Stimulated activated CD4-positive, alpha-beta T cell treated with anti-CD3 and anti-CD28 coated beads, Interleukin-2, amount 100 ng/mL, for 4 hours (primary cell): Measurements from ENCODE around the gene NSF.
"Not testable (repeated sequence)": the region's sequence is repeated elsewhere in the genome, so short reads cannot be mapped to it uniquely, and the experiment has no call there.

Experiments
- DNase-seq: peaks from one replicate; pipeline ENCODE4 v3.0.0-alpha.2; 2020; ENCODE audit warnings: low read depth

The NSF gene

GRCh38 chr17:46628753-46629436 is 38.4 kb downstream of the NSF start:
- DNase-seq = not testable (repeated sequence)

- DNase-seq = not testable (repeated sequence)
Observed at GRCh38 chr17:46632146-46632545, 41.7 kb downstream of the NSF start.

- not testable (repeated sequence) for DNase-seq
Observed at GRCh38 chr17:46634844-46635243, 44.4 kb downstream of the NSF start.

GRCh38 chr17:46641861-46642656 is 51.6 kb downstream of the NSF start:
- DNase-seq = not testable (repeated sequence)

- not testable (repeated sequence) for DNase-seq
Observed at GRCh38 chr17:46647251-46647650, 56.8 kb downstream of the NSF start.

GRCh38 chr17:46647688-46648278 is 57.3 kb downstream of the NSF start:
- DNase-seq = not testable (repeated sequence)

GRCh38 chr17:46649246-46649645 is 58.8 kb downstream of the NSF start:
- DNase-seq = not testable (repeated sequence)

- not testable (repeated sequence) for DNase-seq
Observed at GRCh38 chr17:46652024-46652643, 61.7 kb downstream of the NSF start.

GRCh38 chr17:46658235-46658634 is 67.8 kb downstream of the NSF start:
- not testable (repeated sequence) for DNase-seq

GRCh38 chr17:46659702-46660101 is 69.2 kb downstream of the NSF start:
- DNase-seq = not testable (repeated sequence)

GRCh38 chr17:46663123-46663522 is 72.7 kb downstream of the NSF start:
- DNase-seq = not testable (repeated sequence)

- not testable (repeated sequence) for DNase-seq
Observed at GRCh38 chr17:46663552-46663951, 73.1 kb downstream of the NSF start.

- not testable (repeated sequence) for DNase-seq
Observed at GRCh38 chr17:46665969-46666368, 75.5 kb downstream of the NSF start.

GRCh38 chr17:46670789-46671188 is 80.3 kb downstream of the NSF start:
- not testable (repeated sequence) for DNase-seq

- not testable (repeated sequence) for DNase-seq
Observed at GRCh38 chr17:46672777-46673176, 82.3 kb downstream of the NSF start.

- not testable (repeated sequence) for DNase-seq
Observed at GRCh38 chr17:46677819-46678218, 87.3 kb downstream of the NSF start.

- DNase-seq = not testable (repeated sequence)
Observed at GRCh38 chr17:46683653-46684052, 93.2 kb downstream of the NSF start.

GRCh38 chr17:46685284-46685683 is 94.8 kb downstream of the NSF start:
- not testable (repeated sequence) for DNase-seq

GRCh38 chr17:46692196-46692595 is 101.7 kb downstream of the NSF start:
- not testable (repeated sequence) for DNase-seq

- DNase-seq = not testable (repeated sequence)
Observed at GRCh38 chr17:46693283-46693682, 102.8 kb downstream of the NSF start.

GRCh38 chr17:46696522-46696921 is 106.1 kb downstream of the NSF start:
- not testable (repeated sequence) for DNase-seq

- DNase-seq = not testable (repeated sequence)
Observed at GRCh38 chr17:46699014-46699413, 108.5 kb downstream of the NSF start.
